CD4-positive, alpha-beta T cell treated with Interleukin-2 at 100 ng/mL for 4 hours (primary cell): Measurements from ENCODE around the gene GLCE.

ENCODE experiments used
- DNase-seq: peaks from one replicate; pipeline ENCODE4 v3.0.0-alpha.2; 2020; ENCODE audit warnings: low spot score

Gene GLCE

GRCh38 chr15:69160141-69160993, at the start of gene GLCE:
GLCE (plus strand) TSS chr15:69160635; CDS start chr15:69255807, 95,172 bp downstream.
- DNase-seq: peak; percentile 93

GRCh38 chr15:69114331-69114928, 46.0 kb upstream of the GLCE start:
- DNase-seq: no peak

GRCh38 chr15:69115031-69115430, 45.4 kb upstream of the GLCE start:
- no peak for DNase-seq

- no peak for DNase-seq
These were observed 44.0 kb upstream of the GLCE start for GRCh38 chr15:69116391-69116790.

- no peak for DNase-seq
These were observed 43.0 kb upstream of the GLCE start for GRCh38 chr15:69117431-69117871.

GRCh38 chr15:69118089-69118488, 42.3 kb upstream of the GLCE start:
- no peak for DNase-seq

- no peak for DNase-seq
These were observed 41.4 kb upstream of the GLCE start for GRCh38 chr15:69119001-69119400.

GRCh38 chr15:69119683-69120395, 40.6 kb upstream of the GLCE start:
- DNase-seq: no peak

GRCh38 chr15:69120732-69121131, 39.7 kb upstream of the GLCE start:
- DNase-seq: no peak

GRCh38 chr15:69121198-69121828, 39.1 kb upstream of the GLCE start:
- no peak for DNase-seq

GRCh38 chr15:69125236-69125635, 35.2 kb upstream of the GLCE start:
- no peak for DNase-seq

- DNase-seq: no peak
These were observed 34.4 kb upstream of the GLCE start for GRCh38 chr15:69126054-69126469.

GRCh38 chr15:69127306-69127705, 33.1 kb upstream of the GLCE start:
- DNase-seq: no peak

- DNase-seq: no peak
These were observed 31.6 kb upstream of the GLCE start for GRCh38 chr15:69128667-69129311.

- DNase-seq: no peak
These were observed 28.8 kb upstream of the GLCE start for GRCh38 chr15:69131362-69132220.

- no peak for DNase-seq
These were observed 28.0 kb upstream of the GLCE start for GRCh38 chr15:69132430-69132829.

- no peak for DNase-seq
These were observed 27.2 kb upstream of the GLCE start for GRCh38 chr15:69132977-69133861.

GRCh38 chr15:69133862-69134519, 26.4 kb upstream of the GLCE start:
- no peak for DNase-seq

- DNase-seq: no peak
These were observed 25.6 kb upstream of the GLCE start for GRCh38 chr15:69134791-69135190.
